Neutrophil (primary cell): ENCODE results near the gene ZDHHC14.
"Not testable (repeated sequence)": the region's sequence is repeated elsewhere in the genome, so short reads cannot be mapped to it uniquely, and the experiment has no call there.

Experiments
- H3K27ac ChIP-seq: fragments of 200-600 bp; sonication (generic); 2 replicates; pipeline ENCODE4 v1.5.1; 2016; ENCODE audit warnings: mild to moderate bottlenecking, moderate library complexity
- H3K27me3 ChIP-seq: fragments of 200-600 bp; sonication (generic); 2 replicates; pipeline ENCODE4 v1.6.0; 2016; ENCODE audit warnings: mild to moderate bottlenecking
- H3K36me3 ChIP-seq: fragments of 200-600 bp; sonication (generic); 2 replicates; pipeline ENCODE4 v1.5.1; 2017
- H3K4me1 ChIP-seq, 2 experiments: fragments of 200-600 bp in 1 of 2; sonication (generic) in 1 of 2; 1 replicate in 1 of 2; 2 replicates in 1 of 2; pipeline versions ENCODE4 v1.5.1 to v1.6.1; 2013 to 2016; ENCODE audit warnings: low read depth in 1 of 2, low read length in 1 of 2, mild to moderate bottlenecking in 1 of 2, moderate library complexity in 1 of 2; ENCODE audit not compliant: control insufficient read depth in 1 of 2, insufficient read depth in 1 of 2
- H3K4me3 ChIP-seq, 2 experiments: fragments of 200-600 bp in 1 of 2; sonication (generic) in 1 of 2; 1 replicate in 1 of 2; 2 replicates in 1 of 2; pipeline ENCODE4 v1.5.1; 2013 to 2016; ENCODE audit warnings: low read depth in 1 of 2, low read length in 1 of 2, mild to moderate bottlenecking in 1 of 2, moderate library complexity in 1 of 2
- H3K9me3 ChIP-seq: fragments of 200-600 bp; sonication (generic); 2 replicates; pipeline ENCODE4 v1.5.1; 2016
- TF ChIP-seq, protein P1 (sequence below): fragments of 200-600 bp; sonication (generic); IDR thresholded peaks from 2 replicates; pipeline ENCODE4 v1.5.1; 2016; ENCODE audit warnings: antibody characterized with exemption

The ZDHHC14 gene

DNA sequence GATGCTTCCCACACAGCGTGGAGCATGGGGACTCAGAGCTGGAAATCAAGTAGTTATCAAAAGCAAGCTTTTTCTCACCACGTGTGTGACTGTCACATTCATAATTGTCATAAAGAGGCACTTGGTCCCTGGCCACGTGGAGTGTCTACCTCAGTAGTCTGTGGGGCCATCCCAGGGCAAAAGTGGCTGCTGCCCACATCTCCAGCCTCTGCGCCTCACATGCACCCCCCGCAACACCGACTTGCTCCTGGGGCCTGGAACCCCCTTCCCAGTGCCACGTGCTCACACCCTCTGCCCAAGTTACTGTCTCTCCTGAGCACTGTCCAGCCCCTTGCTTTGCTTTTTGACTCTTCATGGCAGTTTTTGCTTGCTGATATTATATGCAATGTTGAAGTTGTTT, 308.9 kb downstream of the ZDHHC14 start:
- Histone ChIP-seq H3K9me3 (no peaks in the 10 kb centered on the region), H3K4me3 (no peak overlapping the region), H3K4me1 (no peaks in the 10 kb centered on the region), H3K36me3 (no peaks in the 10 kb centered on the region), H3K27me3 (no peaks in the 10 kb centered on the region), H3K27ac (no peak overlapping the region)
- TF ChIP-seq, protein P1, sequence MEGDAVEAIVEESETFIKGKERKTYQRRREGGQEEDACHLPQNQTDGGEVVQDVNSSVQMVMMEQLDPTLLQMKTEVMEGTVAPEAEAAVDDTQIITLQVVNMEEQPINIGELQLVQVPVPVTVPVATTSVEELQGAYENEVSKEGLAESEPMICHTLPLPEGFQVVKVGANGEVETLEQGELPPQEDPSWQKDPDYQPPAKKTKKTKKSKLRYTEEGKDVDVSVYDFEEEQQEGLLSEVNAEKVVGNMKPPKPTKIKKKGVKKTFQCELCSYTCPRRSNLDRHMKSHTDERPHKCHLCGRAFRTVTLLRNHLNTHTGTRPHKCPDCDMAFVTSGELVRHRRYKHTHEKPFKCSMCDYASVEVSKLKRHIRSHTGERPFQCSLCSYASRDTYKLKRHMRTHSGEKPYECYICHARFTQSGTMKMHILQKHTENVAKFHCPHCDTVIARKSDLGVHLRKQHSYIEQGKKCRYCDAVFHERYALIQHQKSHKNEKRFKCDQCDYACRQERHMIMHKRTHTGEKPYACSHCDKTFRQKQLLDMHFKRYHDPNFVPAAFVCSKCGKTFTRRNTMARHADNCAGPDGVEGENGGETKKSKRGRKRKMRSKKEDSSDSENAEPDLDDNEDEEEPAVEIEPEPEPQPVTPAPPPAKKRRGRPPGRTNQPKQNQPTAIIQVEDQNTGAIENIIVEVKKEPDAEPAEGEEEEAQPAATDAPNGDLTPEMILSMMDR, result no peak

GRCh38 chr6:157690441-157691210, 309.6 kb downstream of the ZDHHC14 start:
- no peak overlapping the region for H3K27ac ChIP-seq
- H3K4me1 ChIP-seq, result no peaks in the 10 kb centered on the region
- TF ChIP-seq, protein P1, result no peak
- H3K36me3 ChIP-seq, result no peaks in the 10 kb centered on the region
- H3K4me3 ChIP-seq, result no peak overlapping the region
- H3K9me3 ChIP-seq, result no peaks in the 10 kb centered on the region
- H3K27me3 ChIP-seq, result no peaks in the 10 kb centered on the region

- H3K27me3 ChIP-seq, H3K4me3 ChIP-seq, H3K36me3 ChIP-seq, H3K4me1 ChIP-seq, H3K27ac ChIP-seq, H3K9me3 ChIP-seq: not testable (repeated sequence)
These were observed 310.6 kb downstream of the ZDHHC14 start for GRCh38 chr6:157691621-157692020.

GRCh38 chr6:157693867-157694266, 312.9 kb downstream of the ZDHHC14 start:
- Histone ChIP-seq H3K27me3 (no peaks in the 10 kb centered on the region), H3K27ac (no peak overlapping the region), H3K9me3 (no peaks in the 10 kb centered on the region), H3K4me1 (no peaks in the 10 kb centered on the region), H3K4me3 (no peak overlapping the region), H3K36me3 (no peaks in the 10 kb centered on the region)
- TF ChIP-seq, protein P1, result no peak

DNA sequence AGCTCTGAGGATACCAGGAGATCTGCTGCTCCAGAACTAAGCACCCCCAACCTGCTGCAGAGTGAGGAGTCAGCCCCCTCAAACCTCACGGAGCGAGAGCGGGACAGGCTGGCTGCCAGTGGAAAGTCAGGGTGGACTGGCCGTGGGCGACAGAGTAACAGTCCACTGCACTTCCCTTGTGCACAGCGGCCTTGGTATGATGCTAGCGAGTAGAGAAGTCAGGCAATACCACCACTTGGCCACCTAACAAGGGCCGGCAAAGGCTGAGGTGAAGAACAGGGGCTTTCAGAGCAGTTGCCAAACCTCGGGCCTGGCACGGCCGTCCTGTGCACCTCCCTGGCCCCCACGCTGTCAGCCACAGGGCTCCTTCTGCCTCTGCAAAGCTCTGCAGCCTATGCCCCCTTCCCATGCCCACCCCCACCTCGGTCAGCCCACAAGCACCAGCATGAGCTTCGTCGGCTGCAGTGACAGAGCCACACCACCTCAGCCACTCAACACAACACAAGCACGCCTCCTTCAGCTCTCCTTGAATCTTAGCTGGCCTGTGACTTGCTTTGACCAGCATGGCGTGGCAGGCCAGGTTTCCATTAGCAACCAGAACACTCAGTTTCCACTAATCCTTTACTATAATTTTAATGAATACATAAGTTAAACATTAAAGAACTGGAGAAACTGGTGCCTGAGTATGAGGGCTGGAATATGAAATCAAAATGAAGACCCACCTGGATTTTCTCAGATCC, 314.5 kb downstream of the ZDHHC14 start:
- Histone ChIP-seq H3K4me3 (no peak overlapping the region), H3K27ac (no peak overlapping the region), H3K9me3 (no peaks in the 10 kb centered on the region), H3K4me1 (no peaks in the 10 kb centered on the region), H3K36me3 (no peaks in the 10 kb centered on the region), H3K27me3 (no peaks in the 10 kb centered on the region)
- TF ChIP-seq, protein P1, result no peak
